ENCODE data around the gene BICD1.
"Not testable (repeated sequence)": the region's sequence is repeated elsewhere in the genome, so short reads cannot be mapped to it uniquely, and the experiment has no call there.

The BICD1 gene

GRCh38 chr12:32106517-32107358 is at the start of gene BICD1:
Gene BICD1, plus strand, starts transcription at chr12:32106847. Its CDS starts 485 bp downstream, at chr12:32107332.
- peak; percentile 77 for DNase-seq (ENCODE audit: low read depth)

DNA sequence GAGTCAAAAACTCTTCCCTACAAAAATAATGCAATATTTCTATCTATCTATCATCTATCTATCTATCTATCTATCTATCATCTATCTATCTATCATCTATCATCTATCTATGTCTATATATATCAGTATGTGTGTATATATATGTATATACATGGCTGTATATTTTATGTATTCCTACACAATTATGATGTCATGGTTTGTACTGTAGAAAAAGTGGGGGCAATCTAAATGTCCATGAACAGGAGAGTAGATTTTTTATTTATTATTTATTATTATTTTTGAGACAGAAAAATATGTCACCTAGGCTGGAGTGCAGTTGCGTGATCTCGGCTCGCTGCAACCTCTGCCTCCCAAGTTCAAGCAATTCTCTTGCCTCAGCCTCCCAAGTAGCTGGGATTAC is 45.6 kb upstream of the BICD1 start:
- DNase-seq (ENCODE audit: low read depth), result no peak

- no peak for DNase-seq (ENCODE audit: low read depth)
These were observed 43.8 kb upstream of the BICD1 start for GRCh38 chr12:32062881-32063280.

GRCh38 chr12:32063796-32064195 is 42.9 kb upstream of the BICD1 start:
- no peak for DNase-seq (ENCODE audit: low read depth)

DNA sequence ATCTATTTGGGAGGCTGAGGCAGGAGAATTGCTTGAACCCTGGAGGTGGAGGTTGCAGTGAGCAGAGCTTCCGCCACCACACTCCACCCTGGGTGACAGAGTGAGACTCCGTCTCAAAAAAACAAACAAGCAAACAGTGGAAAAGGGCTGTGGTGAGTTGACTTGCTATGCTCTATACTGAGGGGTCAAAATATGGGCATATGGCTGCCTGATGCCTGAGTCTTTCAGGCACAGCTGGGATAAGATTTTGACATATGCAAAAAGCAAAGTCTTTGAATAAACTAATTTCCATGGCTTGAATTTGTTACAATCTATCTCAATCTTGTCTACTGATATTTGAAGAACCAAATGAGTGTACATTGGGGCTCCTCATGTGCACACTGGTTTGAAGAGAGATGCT is 40.4 kb upstream of the BICD1 start:
- no peak for DNase-seq (ENCODE audit: low read depth)

DNA sequence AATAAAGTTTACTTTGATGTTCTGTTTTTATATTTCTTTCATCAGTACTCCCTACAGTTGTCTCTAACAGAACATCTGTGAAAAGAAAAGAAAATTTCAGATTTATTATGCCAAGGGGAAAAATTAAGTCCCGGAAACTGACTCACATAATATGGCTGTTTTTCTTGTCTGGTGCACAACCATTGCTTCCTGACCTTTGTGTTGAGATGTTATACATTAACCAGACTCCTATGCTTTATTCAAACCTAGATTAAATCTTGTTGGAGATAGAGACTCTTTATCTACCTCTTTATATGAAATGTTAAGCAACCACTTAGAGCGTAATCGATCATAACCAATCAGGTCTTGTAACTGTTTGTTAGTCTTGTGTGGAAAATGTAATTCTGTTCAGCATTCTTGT is 37.6 kb upstream of the BICD1 start:
- DNase-seq (ENCODE audit: low read depth), result no peak

DNA sequence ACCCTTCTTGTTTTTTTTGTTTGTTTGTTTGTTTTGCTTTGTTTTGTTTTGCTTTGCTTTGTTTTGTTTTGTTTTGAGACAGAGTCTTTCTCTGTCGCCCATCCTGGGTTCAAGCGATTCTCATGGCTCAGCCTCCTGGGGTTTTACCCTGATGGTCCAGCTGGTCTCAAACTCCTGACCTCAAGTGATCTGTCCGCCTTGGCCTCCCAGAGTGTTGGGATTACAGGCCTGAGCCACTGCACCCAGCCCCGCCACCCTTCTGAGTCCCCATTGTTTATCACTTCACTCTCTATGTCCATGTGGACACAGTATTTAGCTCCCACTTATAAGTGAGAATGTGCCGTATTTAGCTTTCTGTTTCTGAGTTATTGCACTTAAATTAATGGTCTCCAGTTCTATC is 36.9 kb upstream of the BICD1 start:
- no peak for DNase-seq (ENCODE audit: low read depth)

- DNase-seq (ENCODE audit: low read depth), result no peak
These were observed 36.3 kb upstream of the BICD1 start for GRCh38 chr12:32070370-32070769.

DNA sequence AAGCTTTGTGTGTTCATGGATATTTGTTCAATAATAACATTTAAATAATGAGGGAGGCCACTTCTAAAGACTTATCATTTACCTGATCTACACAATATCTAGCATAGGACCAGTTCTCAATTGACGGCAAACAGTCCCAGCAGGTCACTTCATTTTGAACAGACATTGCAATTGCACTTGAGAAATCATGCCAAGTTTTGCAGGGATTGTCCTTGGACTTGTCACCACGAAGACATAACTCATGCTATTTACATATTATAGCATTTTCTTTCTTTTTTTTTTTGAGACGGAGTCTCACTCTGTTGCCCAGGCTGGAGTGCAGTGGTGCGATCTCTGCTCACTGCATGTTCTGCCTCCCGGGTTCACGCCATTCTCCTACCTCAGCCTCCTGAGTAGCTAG is 34.5 kb upstream of the BICD1 start:
- DNase-seq (ENCODE audit: low read depth), result no peak

- no peak for DNase-seq (ENCODE audit: low read depth)
These were observed 32.2 kb upstream of the BICD1 start for GRCh38 chr12:32074432-32074831.

DNA sequence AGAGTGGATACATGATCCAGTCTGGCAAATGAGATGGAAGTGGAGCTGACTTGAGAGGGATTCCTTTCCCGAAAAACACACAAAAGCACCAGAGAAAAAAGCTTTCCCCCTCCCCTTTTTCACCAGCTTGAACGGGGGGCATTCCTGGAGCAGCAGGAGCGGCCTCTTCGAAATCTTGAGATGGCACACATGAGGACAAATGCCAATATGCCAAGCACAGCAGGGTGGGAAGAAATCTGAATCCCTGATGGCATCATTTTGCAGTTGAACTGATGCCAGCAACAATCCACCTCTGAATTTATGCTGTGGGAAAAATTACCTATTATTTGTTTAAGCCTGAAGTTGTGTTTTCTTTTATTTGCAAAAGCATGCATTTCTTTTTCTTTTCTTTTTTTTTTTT is 29.7 kb upstream of the BICD1 start:
- DNase-seq (ENCODE audit: low read depth), result no peak

DNA sequence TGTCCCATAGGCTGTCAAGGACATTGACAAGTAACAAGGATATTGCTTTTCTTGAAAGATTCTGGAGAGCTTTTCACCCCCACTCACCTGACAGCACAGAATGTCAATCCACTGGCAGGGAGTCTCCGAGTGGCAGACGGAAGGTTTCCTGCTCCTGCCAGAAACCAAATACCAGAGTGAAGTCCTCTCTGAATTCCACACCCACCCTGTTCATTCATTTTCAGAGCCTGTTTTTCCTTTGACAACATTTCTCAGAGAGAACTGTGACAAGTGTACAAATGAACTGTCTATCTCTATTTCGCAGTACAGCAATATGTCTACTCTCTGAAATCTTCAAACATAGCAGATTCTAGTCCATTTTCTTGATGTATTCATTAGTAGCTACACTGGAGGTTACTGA is 26.2 kb upstream of the BICD1 start:
- DNase-seq (ENCODE audit: low read depth), result no peak

GRCh38 chr12:32083489-32083888 is 23.2 kb upstream of the BICD1 start:
- peak; percentile 72 for DNase-seq (ENCODE audit: low read depth)

DNA sequence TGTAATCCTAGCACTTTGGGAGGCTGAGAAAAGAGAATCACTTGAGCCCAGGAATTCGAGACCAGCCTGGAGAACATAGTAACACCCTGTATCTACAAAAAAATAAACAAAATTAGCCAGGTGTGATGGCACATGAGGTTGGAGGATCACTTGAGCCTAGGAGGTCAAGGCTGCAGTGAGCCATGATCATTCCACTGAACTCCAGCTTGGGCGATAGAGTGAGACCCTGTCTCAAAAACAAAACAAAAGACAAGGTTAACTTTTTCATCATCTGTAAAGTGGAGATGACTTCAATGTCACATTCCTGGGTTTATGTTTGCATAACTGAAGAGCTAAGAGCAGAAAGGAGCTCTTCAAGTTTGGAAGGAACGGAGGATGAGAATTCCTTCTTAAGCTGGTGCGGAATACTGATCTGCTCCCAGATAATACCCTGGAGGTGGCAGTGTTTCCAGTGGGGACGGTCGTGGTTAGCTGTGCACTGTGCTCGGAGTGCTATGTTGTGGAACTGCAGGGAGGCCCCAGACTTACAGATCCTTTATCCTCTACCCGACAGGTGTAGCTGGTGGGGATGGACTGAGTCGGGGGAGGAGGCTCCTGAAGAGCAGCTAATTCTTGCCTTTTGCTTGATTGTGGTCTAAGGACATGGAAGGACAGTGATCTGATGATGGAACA is 22.5 kb upstream of the BICD1 start:
- no peak for DNase-seq (ENCODE audit: low read depth)

GRCh38 chr12:32084753-32085152 is 21.9 kb upstream of the BICD1 start:
- no peak for DNase-seq (ENCODE audit: low read depth)

- DNase-seq (ENCODE audit: low read depth), result no peak
These were observed 19.3 kb upstream of the BICD1 start for GRCh38 chr12:32087306-32087705.

GRCh38 chr12:32089156-32089555 is 17.5 kb upstream of the BICD1 start:
- no peak for DNase-seq (ENCODE audit: low read depth)

GRCh38 chr12:32089586-32089985 is 17.1 kb upstream of the BICD1 start:
- no peak for DNase-seq (ENCODE audit: low read depth)

DNA sequence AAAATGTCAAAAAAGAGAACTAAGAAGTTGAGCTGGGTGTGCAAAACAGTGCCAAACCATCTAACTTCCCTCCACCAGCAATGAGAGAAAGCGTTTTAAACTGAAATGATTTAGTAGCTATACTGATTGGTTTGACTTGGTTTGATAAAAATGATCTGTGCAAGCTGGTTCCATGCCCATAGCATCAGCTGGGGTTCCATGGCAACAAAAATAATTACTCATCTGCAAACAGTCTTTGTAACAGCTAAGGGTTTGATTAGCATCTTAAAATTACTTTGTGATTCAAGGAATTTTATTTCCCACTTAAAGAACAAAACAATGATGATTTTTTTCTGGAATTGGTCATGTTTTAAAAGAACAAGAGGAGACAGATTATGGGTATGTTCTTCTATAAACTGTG is 15.0 kb upstream of the BICD1 start:
- DNase-seq (ENCODE audit: low read depth), result no peak

DNA sequence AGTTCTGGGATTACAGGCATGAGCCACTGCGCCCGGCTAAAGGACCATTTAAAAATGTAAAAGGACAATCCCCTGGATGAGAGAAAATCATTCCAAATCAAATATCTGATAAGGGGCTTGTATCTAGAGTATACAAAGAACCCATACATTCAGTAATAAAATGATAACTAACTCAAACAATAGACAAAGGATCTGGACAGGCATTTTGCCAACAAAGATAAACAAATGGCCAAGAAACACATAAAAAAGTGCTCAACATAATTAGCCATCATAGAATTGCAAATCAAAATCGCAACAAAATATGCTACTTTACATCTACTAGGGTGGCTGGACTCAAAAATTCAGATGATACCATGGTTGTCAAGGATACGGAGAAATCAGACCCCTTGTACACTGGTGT is 8.5 kb upstream of the BICD1 start:
- DNase-seq (ENCODE audit: low read depth), result no peak

- DNase-seq (ENCODE audit: low read depth), result not testable (repeated sequence)
These were observed 7.4 kb upstream of the BICD1 start for GRCh38 chr12:32099275-32099674.

DNA sequence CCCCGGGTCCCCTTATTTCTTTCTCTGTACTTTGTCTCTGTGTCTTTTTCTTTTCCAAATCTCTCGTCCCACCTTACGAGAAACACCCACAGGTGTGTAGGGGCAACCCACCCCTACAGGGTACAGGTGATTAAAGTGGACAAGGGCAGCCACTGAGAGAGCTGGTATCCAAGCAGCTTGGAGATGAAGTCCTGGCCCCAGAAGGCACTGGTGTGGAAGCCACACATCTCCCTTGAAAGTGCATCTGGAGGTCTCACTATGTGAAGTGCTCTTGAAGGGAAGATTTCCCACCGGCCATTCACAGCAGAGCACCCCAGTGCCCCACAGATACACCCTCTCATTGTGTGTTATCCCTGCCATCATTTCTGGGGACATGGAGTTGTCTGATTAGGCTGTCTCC is 6.3 kb upstream of the BICD1 start:
- DNase-seq (ENCODE audit: low read depth), result no peak

GRCh38 chr12:32100888-32101287 is 5.8 kb upstream of the BICD1 start:
- DNase-seq (ENCODE audit: low read depth), result no peak

DNA sequence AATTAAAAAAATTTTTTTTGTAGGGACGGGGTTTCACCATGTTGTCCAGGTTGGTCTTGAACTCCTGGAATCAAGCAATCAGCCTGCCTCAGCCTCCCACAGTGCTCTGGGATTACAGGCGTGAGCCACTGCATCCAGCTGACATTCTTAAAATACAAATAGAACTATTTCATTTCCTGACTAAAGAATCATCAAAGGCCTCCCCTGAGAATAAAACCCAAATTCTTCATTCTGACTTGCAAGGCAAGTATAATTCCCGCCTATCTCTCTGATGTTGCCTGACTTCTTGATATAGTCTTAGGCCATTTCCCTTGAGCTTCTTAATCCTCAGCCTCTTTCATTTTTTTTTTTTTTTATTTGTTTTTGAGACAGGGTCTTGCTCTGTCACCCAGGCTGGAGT is 4.4 kb upstream of the BICD1 start:
- no peak for DNase-seq (ENCODE audit: low read depth)
